SK-N-SH (cell line): Measurements from ENCODE around the gene ZFP2. TPM values are rescaled to one million over a fixed set of nuclear protein-coding genes. Genes with fewer than 3 reads are reported as not detected.

Source experiments
- CTCF ChIA-PET: fragments of 300-600, 350-600 bp; formaldehyde crosslinking; extraction: SDS; loops from one replicate; lab custom pipeline; 2021; lab: Yijun Ruan, JAX
- POLR2A ChIA-PET: fragments of 350-600 bp; sonication (Branson Sonifier 250); formaldehyde crosslinking; extraction: SDS; loops from one replicate; lab custom pipeline; 2020; ENCODE audit warnings: antibody characterized with exemption, inconsistent platforms; lab: Yijun Ruan, JAX
- DNase-seq: peaks from one replicate; pipeline ENCODE4 v3.0.0; 2012
- H2AFZ ChIP-seq: fragments of 200-600 bp; sonication (generic); 2 replicates; pipeline ENCODE4 v1.8.1; 2016; ENCODE audit warnings: antibody characterized with exemption, mild to moderate bottlenecking, low read depth
- H3F3A ChIP-seq: fragments of 200-600 bp; sonication (generic); replicated peaks from 2 replicates; pipeline ENCODE3; 2016; ENCODE audit warnings: antibody characterized with exemption, mild to moderate bottlenecking; ENCODE audit not compliant: insufficient read depth
- H3K27ac ChIP-seq, 2 experiments: fragments of 200-500 bp in 1 of 2; fragments of 200-600 bp in 1 of 2; sonication (Bioruptor generic) in 1 of 2; sonication (generic), shearing (Covaris generic) in 1 of 2; 2 replicates each; pipeline versions ENCODE4 v1.5.1 to v1.6.1; 2014 to 2016; ENCODE audit warnings: low read depth in 2 of 2, inconsistent platforms in 1 of 2, low read length in 1 of 2, mild to moderate bottlenecking in 1 of 2, mixed read lengths in 1 of 2
- H3K27me3 ChIP-seq: fragments of 200-600 bp; sonication (generic), shearing (Covaris generic); 2 replicates; pipeline ENCODE4 v1.6.1; 2016; ENCODE audit warnings: mixed run types; ENCODE audit not compliant: insufficient read depth
- H3K36me3 ChIP-seq, 2 experiments: fragments of 200-500 bp in 1 of 2; fragments of 200-600 bp in 1 of 2; sonication (Bioruptor generic) in 1 of 2; sonication (generic) in 1 of 2; replicated peaks in 1 of 2; 2 replicates each; pipeline versions ENCODE3 to v1.5.1; 2014 to 2016; ENCODE audit warnings: low read length in 1 of 2, mild to moderate bottlenecking in 1 of 2; ENCODE audit not compliant: insufficient read depth in 2 of 2, control insufficient read depth in 1 of 2
- H3K4me1 ChIP-seq, 2 experiments: fragments of 200-500 bp in 1 of 2; fragments of 200-600 bp in 1 of 2; sonication (Bioruptor generic) in 1 of 2; sonication (generic), shearing (Covaris generic) in 1 of 2; 2 replicates each; pipeline versions ENCODE4 v1.5.1 to v1.6.1; 2014 to 2016; ENCODE audit warnings: low read depth in 1 of 2, low read length in 1 of 2, mixed run types in 1 of 2; ENCODE audit not compliant: insufficient read depth in 2 of 2, control insufficient read depth in 1 of 2
- H3K4me2 ChIP-seq: fragments of 200-600 bp; sonication (generic), shearing (Covaris generic); 2 replicates; pipeline ENCODE4 v1.6.1; 2017; ENCODE audit warnings: mixed run types
- H3K4me3 ChIP-seq, 2 experiments: fragments of 200-500 bp in 1 of 2; fragments of 200-600 bp in 1 of 2; sonication (Bioruptor generic) in 1 of 2; sonication (generic), shearing (Covaris generic) in 1 of 2; 2 replicates each; pipeline versions ENCODE4 v1.5.1 to v1.8.1; 2014 to 2016; ENCODE audit warnings: low read depth in 2 of 2, inconsistent platforms in 1 of 2, low read length in 1 of 2, mild to moderate bottlenecking in 1 of 2, mixed read lengths in 1 of 2, moderate library complexity in 1 of 2
- H3K79me2 ChIP-seq: fragments of 200-600 bp; sonication (generic); 2 replicates; pipeline ENCODE4 v1.8.1; 2017; ENCODE audit warnings: mild to moderate bottlenecking; ENCODE audit not compliant: insufficient read depth
- H3K9ac ChIP-seq: fragments of 200-600 bp; sonication (generic); 2 replicates; pipeline ENCODE4 v1.6.1; 2017; ENCODE audit warnings: mixed run types
- H3K9me2 ChIP-seq: fragments of 200-600 bp; sonication (generic); 2 replicates; pipeline ENCODE4 v1.6.1; 2017; ENCODE audit warnings: mixed run types
- H3K9me3 ChIP-seq: fragments of 200-600 bp; sonication (generic); 2 replicates; pipeline ENCODE4 v1.6.1; 2017; ENCODE audit warnings: mixed run types, mild to moderate bottlenecking, moderate library complexity
- H4K20me1 ChIP-seq: fragments of 200-600 bp; sonication (generic); 2 replicates; pipeline ENCODE4 v1.6.1; 2017; ENCODE audit warnings: mild to moderate bottlenecking, mixed run types; ENCODE audit not compliant: insufficient read depth
- CHD2 ChIP-seq: fragments of 150-350 bp; IDR thresholded peaks from 2 replicates; pipeline ENCODE4 v1.6.1; 2018; ENCODE audit warnings: low read length; ENCODE audit not compliant: partially characterized antibody
- ELF1 ChIP-seq: IDR thresholded peaks from 2 replicates; pipeline ENCODE4 v1.4.0; 2012
- FOSL2 ChIP-seq: IDR thresholded peaks from 2 replicates; pipeline ENCODE4 v1.4.0; 2012; ENCODE audit warnings: low read depth, mild to moderate bottlenecking, moderate library complexity, borderline replicate concordance
- FOXJ3 ChIP-seq: sonication (generic); formaldehyde crosslinking; IDR thresholded peaks from 2 replicates; pipeline ENCODE4 v1.5.1; 2020; ENCODE audit warnings: mild to moderate bottlenecking, missing genetic modification reagents
- FOXM1 ChIP-seq: IDR thresholded peaks from 2 replicates; pipeline ENCODE4 v1.4.0; 2012; ENCODE audit warnings: low read depth, mild to moderate bottlenecking
- JUND ChIP-seq: IDR thresholded peaks from 2 replicates; pipeline ENCODE4 v1.4.0; 2012
- MEF2A ChIP-seq: IDR thresholded peaks from 2 replicates; pipeline ENCODE4 v1.4.0; 2012; ENCODE audit warnings: low read depth, borderline replicate concordance
- NFIC ChIP-seq: IDR thresholded peaks from 2 replicates; pipeline ENCODE4 v1.4.0; 2012; ENCODE audit warnings: borderline replicate concordance
- NRF1 ChIP-seq: IDR thresholded peaks from 2 replicates; pipeline ENCODE4 v1.6.1; 2012; ENCODE audit warnings: low read depth, mild to moderate bottlenecking, low read length
- POLR2AphosphoS5 ChIP-seq: IDR thresholded peaks from 2 replicates; pipeline ENCODE4 v1.6.1; 2012; ENCODE audit warnings: low read depth, low read length
- RFX5 ChIP-seq: IDR thresholded peaks from 2 replicates; pipeline ENCODE4 v1.6.1; 2012; ENCODE audit warnings: mild to moderate bottlenecking, improper control_type of control experiment, low read length
- RXRA ChIP-seq: IDR thresholded peaks from 2 replicates; pipeline ENCODE4 v1.4.0; 2012; ENCODE audit warnings: low read depth, mild to moderate bottlenecking, borderline replicate concordance
- SIN3A ChIP-seq: IDR thresholded peaks from 2 replicates; pipeline ENCODE4 v1.6.1; 2012; ENCODE audit warnings: low read depth, mild to moderate bottlenecking, low read length, moderate library complexity, borderline replicate concordance
- SMC3 ChIP-seq: IDR thresholded peaks from 2 replicates; pipeline ENCODE4 v1.6.1; 2012; ENCODE audit warnings: low read depth, low read length, improper control_type of control experiment
- TCF12 ChIP-seq: IDR thresholded peaks from 2 replicates; pipeline ENCODE4 v1.4.0; 2012
- YY1 ChIP-seq: IDR thresholded peaks from 2 replicates; pipeline ENCODE4 v1.4.0; 2012; ENCODE audit warnings: low read depth, mild to moderate bottlenecking
- WGBS: methylation state at CpG from one replicate; pipeline ENCODE4 v1.1.6; 2017; ENCODE audit warnings: low lambda C conversion rate; 5-methylcytosine and 5-hydroxymethylcytosine counted together
- polyA plus RNA-seq, 3 experiments: library from polyadenylated mRNA; depleted of rRNA; stranded (reverse); fragments of >200 nt; gene quantifications; 2 replicates each; pipeline ENCODE4 v1.2.3, GENCODE V29; 2012
- TF ChIP-seq, protein P1 (sequence below): fragments of 150-350 bp; IDR thresholded peaks from 2 replicates; pipeline ENCODE4 v1.6.1; 2016; ENCODE audit warnings: mild to moderate bottlenecking, low read depth, low read length
- TF ChIP-seq, protein P2 (sequence below): IDR thresholded peaks from 2 replicates; pipeline ENCODE4 v1.4.0; 2012; ENCODE audit warnings: low read depth
- TF ChIP-seq, protein P3 (sequence below): fragments of 150-350 bp; IDR thresholded peaks from 2 replicates; pipeline ENCODE4 v1.6.1; 2017; ENCODE audit warnings: antibody characterized with exemption, low read length, low read depth, borderline replicate concordance
- TF ChIP-seq, protein P4 (sequence below): IDR thresholded peaks from 2 replicates; pipeline ENCODE4 v1.4.0; 2012; ENCODE audit warnings: low read depth, borderline replicate concordance
- TF ChIP-seq, protein P5 (sequence below): IDR thresholded peaks from 2 replicates; pipeline ENCODE4; 2012
- TF ChIP-seq, protein P6 (sequence below): IDR thresholded peaks from 2 replicates; pipeline ENCODE4 v1.4.0; 2012; ENCODE audit warnings: low read depth, borderline replicate concordance

The ZFP2 gene
- polyA plus RNA-seq, 1 of the 3 experiments (the other 2 are of a cell fraction): 0.33 TPM

DNA sequence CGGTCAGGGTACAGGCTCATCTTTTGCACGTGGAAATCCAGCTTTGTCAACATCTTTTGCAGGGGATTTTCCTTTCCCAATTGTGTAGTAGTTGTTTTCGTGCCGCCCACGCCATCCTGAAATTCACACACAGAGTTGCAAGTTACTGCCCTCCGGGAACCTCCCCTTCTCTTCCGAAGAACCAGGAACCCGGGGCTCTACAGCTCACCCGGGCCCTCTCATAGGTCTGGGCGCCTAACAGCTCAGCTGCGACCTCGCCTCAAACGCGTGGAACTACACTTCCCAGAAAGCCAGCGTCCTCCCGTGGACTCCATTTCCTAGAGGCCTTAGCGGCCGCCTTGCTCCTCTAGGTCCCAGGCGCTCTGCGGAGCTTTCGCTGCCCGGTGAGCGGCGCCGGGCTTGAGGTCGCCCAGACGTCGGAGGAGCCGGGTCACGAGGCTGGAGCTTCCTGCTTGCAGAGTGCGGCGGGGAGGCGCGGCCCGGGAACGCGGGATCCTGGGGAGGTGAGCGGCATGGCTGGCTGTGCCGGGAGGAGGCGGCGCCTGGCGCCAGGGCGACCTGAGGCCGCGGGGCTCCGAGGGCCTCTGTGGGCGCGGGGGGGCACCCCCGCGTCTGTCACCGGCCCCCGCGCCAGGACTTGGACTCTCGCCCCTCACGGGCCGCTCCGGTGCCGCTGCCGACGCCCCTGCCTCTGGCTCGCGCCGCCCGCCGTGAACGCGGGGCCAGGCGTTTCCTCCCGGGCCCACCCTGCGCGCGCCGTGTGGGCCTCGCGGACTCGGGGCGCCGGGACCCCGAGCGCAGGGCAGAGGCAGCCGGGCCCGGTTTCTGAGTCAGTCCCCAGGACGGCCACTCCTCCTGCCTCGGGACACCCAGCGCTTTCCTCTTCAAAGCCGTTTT, 35.8 kb upstream of the ZFP2 start, which contains the start of gene ZNF354B:
TSS of gene ZNF354B (plus strand) at position 329 of the 897 bp plus-strand sequence. CDS start 1,095 bp downstream, outside the sequence.
- peak within 1 kb of the TSS; percentile 71 for H3K4me2 ChIP-seq
- H3K27ac ChIP-seq: peak within 1 kb of the TSS; percentile 62 to 70; a peak in 3 of 4 replicates
- peak within 1 kb of the TSS; percentile 73 for H3K9ac ChIP-seq
- peaks cover 0 to 6% of the 10 kb centered on the region in 2 experiments; a peak in 1 of 4 replicates for H3K4me1 ChIP-seq
- H3F3A ChIP-seq: peaks cover 3% of the 10 kb centered on the region
- WGBS: 8% methylated on average over 26 of the region's 86 CpGs
- ChIA-PET CTCF (interaction anchor here (0.8 to 1.8 kb wide), 4 partner anchors 31 to 129 kb away, joined by 3 to 8 read pairs (median 4); partner anchors contain the start of genes ZFP2 and ZNF354A), POLR2A (interaction anchor here (1.0 kb wide), 3 partner anchors 36 to 200 kb away, joined by 3 to 11 read pairs (median 8); partner anchors contain the start of genes ZFP2, ZNF354A and ZNF354C)
- H2AFZ ChIP-seq: peak within 1 kb of the TSS; percentile 93
- no peaks in the 10 kb centered on the region for H4K20me1 ChIP-seq
- peak within 1 kb of the TSS; percentile 73 to 75 for H3K4me3 ChIP-seq
- no peaks in the 10 kb centered on the region for H3K9me2 ChIP-seq
- peaks cover 13 to 16% of the 10 kb centered on the region in 2 experiments for H3K36me3 ChIP-seq
- peak; percentile 91 for DNase-seq
- no peaks in the 10 kb centered on the region for H3K9me3 ChIP-seq
- H3K79me2 ChIP-seq: peaks cover 19% of the 10 kb centered on the region; the same call in 1 of the 2 replicates
- no peaks in the 10 kb centered on the region for H3K27me3 ChIP-seq
- TF ChIP-seq CHD2: peak; percentile 91
- no peak for TF ChIP-seq RXRA
- TF ChIP-seq, protein P1, sequence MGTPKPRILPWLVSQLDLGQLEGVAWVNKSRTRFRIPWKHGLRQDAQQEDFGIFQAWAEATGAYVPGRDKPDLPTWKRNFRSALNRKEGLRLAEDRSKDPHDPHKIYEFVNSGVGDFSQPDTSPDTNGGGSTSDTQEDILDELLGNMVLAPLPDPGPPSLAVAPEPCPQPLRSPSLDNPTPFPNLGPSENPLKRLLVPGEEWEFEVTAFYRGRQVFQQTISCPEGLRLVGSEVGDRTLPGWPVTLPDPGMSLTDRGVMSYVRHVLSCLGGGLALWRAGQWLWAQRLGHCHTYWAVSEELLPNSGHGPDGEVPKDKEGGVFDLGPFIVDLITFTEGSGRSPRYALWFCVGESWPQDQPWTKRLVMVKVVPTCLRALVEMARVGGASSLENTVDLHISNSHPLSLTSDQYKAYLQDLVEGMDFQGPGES: no peak
- no peak for TF ChIP-seq NFIC
- TF ChIP-seq FOXM1: no peak
- TF ChIP-seq MEF2A: no peak
- no peak for TF ChIP-seq JUND
- TF ChIP-seq, protein P2, sequence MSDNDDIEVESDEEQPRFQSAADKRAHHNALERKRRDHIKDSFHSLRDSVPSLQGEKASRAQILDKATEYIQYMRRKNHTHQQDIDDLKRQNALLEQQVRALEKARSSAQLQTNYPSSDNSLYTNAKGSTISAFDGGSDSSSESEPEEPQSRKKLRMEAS: peak; percentile 88
- TF ChIP-seq, protein P3, sequence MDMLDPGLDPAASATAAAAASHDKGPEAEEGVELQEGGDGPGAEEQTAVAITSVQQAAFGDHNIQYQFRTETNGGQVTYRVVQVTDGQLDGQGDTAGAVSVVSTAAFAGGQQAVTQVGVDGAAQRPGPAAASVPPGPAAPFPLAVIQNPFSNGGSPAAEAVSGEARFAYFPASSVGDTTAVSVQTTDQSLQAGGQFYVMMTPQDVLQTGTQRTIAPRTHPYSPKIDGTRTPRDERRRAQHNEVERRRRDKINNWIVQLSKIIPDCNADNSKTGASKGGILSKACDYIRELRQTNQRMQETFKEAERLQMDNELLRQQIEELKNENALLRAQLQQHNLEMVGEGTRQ: no peak
- TF ChIP-seq, protein P4, sequence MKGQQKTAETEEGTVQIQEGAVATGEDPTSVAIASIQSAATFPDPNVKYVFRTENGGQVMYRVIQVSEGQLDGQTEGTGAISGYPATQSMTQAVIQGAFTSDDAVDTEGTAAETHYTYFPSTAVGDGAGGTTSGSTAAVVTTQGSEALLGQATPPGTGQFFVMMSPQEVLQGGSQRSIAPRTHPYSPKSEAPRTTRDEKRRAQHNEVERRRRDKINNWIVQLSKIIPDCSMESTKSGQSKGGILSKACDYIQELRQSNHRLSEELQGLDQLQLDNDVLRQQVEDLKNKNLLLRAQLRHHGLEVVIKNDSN: peak; percentile 77
- TF ChIP-seq RFX5: 0 out of 2 replicates have a peak, but pooled peaks have one; percentile 21
- no peak for TF ChIP-seq FOSL2
- TF ChIP-seq, protein P5, sequence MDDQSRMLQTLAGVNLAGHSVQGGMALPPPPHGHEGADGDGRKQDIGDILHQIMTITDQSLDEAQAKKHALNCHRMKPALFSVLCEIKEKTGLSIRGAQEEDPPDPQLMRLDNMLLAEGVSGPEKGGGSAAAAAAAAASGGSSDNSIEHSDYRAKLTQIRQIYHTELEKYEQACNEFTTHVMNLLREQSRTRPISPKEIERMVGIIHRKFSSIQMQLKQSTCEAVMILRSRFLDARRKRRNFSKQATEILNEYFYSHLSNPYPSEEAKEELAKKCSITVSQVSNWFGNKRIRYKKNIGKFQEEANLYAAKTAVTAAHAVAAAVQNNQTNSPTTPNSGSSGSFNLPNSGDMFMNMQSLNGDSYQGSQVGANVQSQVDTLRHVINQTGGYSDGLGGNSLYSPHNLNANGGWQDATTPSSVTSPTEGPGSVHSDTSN: no peak
- no peak for TF ChIP-seq SIN3A
- TF ChIP-seq SMC3: no peak
- TF ChIP-seq, protein P6, sequence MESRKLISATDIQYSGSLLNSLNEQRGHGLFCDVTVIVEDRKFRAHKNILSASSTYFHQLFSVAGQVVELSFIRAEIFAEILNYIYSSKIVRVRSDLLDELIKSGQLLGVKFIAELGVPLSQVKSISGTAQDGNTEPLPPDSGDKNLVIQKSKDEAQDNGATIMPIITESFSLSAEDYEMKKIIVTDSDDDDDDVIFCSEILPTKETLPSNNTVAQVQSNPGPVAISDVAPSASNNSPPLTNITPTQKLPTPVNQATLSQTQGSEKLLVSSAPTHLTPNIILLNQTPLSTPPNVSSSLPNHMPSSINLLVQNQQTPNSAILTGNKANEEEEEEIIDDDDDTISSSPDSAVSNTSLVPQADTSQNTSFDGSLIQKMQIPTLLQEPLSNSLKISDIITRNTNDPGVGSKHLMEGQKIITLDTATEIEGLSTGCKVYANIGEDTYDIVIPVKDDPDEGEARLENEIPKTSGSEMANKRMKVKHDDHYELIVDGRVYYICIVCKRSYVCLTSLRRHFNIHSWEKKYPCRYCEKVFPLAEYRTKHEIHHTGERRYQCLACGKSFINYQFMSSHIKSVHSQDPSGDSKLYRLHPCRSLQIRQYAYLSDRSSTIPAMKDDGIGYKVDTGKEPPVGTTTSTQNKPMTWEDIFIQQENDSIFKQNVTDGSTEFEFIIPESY: peak; percentile 61; the same call in 1 of the 2 replicates
- 0 out of 2 replicates have a peak, but pooled peaks have one; percentile 53 for TF ChIP-seq ELF1
- peak; percentile 11; the same call in 1 of the 2 replicates for TF ChIP-seq NRF1
- TF ChIP-seq TCF12: no peak; the same call in 1 of the 2 replicates
- TF ChIP-seq YY1: peak; percentile 77
- TF ChIP-seq POLR2AphosphoS5: peak; percentile 62; the same call in 1 of the 2 replicates
- no peak for TF ChIP-seq FOXJ3
